SW480 (cell line): ENCODE data around the gene DLGAP4.

ENCODE experiments used
- DNase-seq: peaks from one replicate; pipeline ENCODE4 v3.0.0-alpha.2; 2016; ENCODE audit warnings: low spot score

The DLGAP4 gene

GRCh38 chr20:36411861-36412454 lies 105.8 kb downstream of the DLGAP4 start:
- no peak for DNase-seq

DNA sequence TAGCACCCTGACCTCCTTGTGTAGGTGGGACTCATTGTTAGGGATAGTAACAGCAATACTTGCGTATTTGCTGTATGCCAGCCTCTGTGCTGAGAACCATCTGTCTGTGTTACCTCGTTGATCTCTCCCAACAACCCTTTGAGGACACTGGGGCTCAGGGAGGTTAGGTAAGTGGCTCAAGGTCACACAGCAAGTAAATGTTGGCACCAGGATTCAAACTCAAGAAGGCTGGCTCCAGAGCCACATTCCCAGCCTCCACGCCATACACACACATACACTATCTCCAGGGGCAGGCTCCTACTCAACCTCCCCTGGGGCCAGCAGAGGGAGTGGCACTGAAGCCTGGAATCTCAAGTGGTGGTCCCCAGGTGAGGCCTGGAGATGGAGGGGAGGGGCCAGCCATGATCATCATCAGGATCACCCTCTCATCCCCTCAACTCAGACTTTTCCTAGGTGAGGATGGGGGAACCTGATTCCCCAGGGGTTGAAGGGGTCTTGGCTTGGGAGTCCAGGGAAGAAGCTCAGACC lies 109.4 kb downstream of the DLGAP4 start:
- no peak for DNase-seq

DNA sequence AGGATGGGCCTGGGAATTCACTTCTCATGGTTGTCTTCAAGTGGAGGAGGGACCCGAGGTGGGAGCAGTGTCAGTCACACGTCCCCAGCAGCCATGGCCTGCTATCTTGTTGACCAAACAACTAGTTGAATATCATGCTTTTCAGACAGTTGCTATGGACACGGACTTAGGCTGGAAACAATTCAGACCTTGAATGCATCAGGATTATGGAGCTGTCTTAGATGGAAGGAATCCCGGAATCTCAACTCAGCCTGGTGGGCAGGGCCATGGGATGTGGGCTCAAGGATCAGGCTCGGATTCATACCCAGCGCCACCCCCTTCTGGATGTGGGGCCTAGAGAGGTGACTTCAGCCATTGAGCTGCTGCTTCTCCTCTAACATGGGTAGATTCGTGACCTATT lies 112.6 kb downstream of the DLGAP4 start:
- no peak for DNase-seq

GRCh38 chr20:36421641-36422040 lies 115.5 kb downstream of the DLGAP4 start:
- no peak for DNase-seq

GRCh38 chr20:36424314-36424713 lies 118.2 kb downstream of the DLGAP4 start:
- DNase-seq: no peak

GRCh38 chr20:36425166-36425565 lies 119.0 kb downstream of the DLGAP4 start:
- DNase-seq: no peak

- DNase-seq: no peak
Observed at GRCh38 chr20:36431604-36432003, 125.5 kb downstream of the DLGAP4 start.

- DNase-seq: no peak
Observed at GRCh38 chr20:36432096-36432495, 126.0 kb downstream of the DLGAP4 start.

GRCh38 chr20:36434383-36434782 lies 128.2 kb downstream of the DLGAP4 start:
- no peak for DNase-seq

- DNase-seq: no peak
Observed at GRCh38 chr20:36435124-36435523, 129.0 kb downstream of the DLGAP4 start.

DNA sequence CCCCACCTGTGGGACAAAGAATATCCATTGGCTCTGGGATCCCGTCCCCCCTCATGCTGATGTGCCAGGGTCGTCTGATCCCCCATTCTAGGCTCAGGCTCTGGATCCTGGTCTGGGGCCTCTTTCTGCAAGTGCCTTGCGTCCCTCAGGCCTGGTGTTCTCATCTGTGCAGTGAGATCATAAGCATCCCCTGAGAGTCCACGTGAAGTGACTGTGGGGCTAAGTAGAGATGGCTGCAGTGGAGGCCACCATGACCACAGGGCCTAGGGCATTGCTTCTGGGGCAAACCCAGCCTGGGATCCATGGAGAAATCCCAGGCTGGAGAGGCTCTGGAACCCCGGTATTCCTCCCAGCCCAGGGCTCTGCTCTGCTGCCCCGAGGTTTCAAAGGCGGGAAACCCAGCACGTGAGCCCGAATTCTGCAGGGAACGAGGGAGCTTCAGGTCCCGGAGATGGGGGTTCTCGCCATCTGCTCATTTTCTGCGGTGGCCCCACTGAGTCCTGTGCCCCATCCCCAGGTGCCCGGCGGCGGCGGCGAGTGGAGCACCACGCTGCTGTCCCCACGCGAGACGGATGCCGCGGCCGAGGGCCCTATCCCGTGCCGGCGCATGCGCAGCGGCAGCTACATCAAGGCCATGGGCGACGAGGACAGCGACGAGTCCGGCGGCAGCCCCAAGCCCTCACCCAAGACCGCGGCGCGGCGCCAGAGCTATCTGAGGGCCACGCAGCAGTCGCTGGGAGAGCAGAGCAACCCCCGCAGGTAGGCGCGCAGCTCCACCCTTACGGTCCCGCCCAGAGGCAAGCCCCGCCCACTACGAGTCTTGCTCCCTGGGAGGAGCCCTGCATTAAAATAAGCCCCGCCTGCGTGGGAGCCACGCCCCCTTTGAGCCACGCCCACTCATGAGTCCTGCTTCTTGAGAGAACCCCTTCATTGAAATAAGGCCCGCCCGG lies 129.7 kb downstream of the DLGAP4 start:
- DNase-seq: peak; percentile 91

GRCh38 chr20:36439040-36439730 lies 133.0 kb downstream of the DLGAP4 start:
- DNase-seq: peak; percentile 70

- no peak for DNase-seq
Observed at GRCh38 chr20:36439731-36440072, 133.6 kb downstream of the DLGAP4 start.

GRCh38 chr20:36440370-36441026 lies 134.4 kb downstream of the DLGAP4 start:
- no peak for DNase-seq

DNA sequence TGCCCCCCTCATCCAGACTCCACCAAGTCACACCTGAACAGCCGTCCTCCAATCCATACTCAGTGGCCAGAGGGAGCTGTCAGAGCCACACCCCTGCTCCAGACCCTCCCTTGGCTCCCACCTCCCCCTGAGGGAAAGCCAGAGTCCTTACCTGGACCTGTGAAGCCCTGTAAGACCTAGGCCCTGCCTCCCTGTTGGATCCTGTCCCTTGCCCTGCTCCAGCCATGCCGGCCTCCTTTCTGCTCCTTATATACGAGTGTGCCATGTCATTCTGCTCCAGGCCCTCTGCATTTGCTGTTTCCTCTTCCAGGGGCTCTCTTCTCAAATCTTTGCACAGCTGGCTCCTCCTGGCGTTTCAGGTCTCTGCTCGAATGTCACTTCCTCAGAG lies 134.9 kb downstream of the DLGAP4 start:
- DNase-seq: no peak

DNA sequence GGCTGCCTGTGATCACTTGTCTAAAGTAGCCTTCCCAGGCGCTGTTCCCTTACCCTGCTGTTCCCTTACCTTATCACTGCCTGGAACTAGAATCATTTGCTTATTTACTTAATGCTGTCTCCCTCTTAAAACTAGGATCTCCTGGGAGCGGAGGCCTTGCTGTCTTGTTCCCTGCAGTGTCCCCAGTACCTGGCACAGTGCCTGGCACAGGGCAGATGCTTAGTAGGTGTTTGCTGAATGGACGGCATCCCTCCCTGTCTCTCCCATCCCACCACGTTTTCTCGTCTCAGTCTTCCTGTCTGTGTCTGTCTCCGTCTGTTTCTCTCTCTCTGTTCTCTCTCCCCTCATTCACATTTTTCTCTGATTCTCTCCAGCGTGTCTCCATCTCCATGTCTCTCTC lies 135.3 kb downstream of the DLGAP4 start:
- DNase-seq: no peak

GRCh38 chr20:36445847-36446246 lies 139.7 kb downstream of the DLGAP4 start:
- no peak for DNase-seq

- no peak for DNase-seq
Observed at GRCh38 chr20:36446557-36446956, 140.4 kb downstream of the DLGAP4 start.

GRCh38 chr20:36447101-36447500 lies 141.0 kb downstream of the DLGAP4 start:
- DNase-seq: no peak

GRCh38 chr20:36449663-36450062 lies 143.5 kb downstream of the DLGAP4 start:
- no peak for DNase-seq

DNA sequence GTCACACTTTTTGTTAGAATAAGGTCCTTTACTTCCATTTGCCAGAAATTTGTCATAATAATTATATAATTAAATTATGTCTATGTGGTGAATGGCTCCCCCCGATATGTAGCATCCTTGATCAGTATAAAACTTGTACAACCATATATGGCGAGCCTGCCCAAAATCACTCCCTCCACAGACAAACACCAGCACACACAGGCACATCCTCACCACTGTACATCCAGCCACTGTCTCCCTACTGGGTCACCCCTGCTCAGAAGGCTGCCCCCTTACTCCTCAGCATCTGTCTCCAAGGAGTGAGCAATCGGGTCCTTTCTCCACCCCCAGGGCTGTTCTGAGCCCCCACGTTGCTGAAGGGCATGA lies 148.2 kb downstream of the DLGAP4 start:
- no peak for DNase-seq

DNA sequence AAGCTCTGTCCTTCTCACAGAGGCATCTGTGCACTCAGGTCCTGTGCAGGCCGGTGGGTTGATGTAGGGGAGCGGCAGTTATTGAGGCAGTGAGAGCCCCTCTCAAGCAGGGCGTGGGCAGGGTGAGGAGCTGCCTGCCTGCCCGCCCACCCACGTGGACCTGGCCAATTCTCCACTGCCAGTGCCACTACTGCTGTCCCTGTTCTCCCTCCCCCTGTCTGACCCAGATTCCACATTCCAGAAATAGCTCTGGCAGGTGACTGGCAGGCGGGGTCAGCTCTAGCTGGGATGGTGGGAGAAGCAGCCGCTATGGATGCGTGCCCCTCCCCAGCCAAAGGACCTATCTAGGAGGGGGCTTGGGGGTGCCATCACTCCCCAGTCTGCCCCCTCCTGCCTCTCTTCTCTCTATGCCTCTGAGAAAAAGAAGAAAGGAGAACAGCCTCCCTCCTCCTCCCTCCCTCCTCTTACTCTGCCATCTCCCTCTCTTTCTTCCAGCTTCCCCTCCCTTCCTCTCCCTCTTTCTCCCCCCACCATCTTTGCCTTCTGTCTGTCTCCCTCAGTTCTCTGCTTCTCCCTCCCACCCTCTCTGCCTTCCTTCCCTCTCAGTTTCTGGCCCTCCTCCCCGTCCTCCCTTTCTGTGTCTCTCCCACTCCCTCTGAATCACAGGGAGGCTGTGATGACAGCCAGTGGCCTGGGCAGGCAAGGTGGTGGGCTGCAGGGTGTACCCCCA lies 148.7 kb downstream of the DLGAP4 start:
- peak; percentile 71 for DNase-seq
